Fibroblast of skin of back (primary cell): ENCODE data around the gene STAM. TPM values are rescaled to one million over a fixed set of nuclear protein-coding genes. Genes with fewer than 3 reads are reported as not detected.
"Not testable (repeated sequence)": the region's sequence is repeated elsewhere in the genome, so short reads cannot be mapped to it uniquely, and the experiment has no call there.

Experiments
- DNase-seq: peaks from one replicate; pipeline ENCODE4 v3.0.0-alpha.2; 2013
- polyA plus RNA-seq, 2 experiments: library from polyadenylated mRNA; unstranded; fragments of 120-200 nt; gene quantifications; one replicate each; pipeline ENCODE4 v1.2.1, GENCODE V29; 2013; ENCODE audit not compliant: insufficient read length in 2 of 2

STAM gene
- 21.5 TPM for polyA plus RNA-seq (2013, experiment 1 of 2; ENCODE audit: insufficient read length)
- 18.5 TPM for polyA plus RNA-seq (2013, experiment 2 of 2; ENCODE audit: insufficient read length)

- peak; percentile 92 for DNase-seq
These were observed at the start of gene STAM for GRCh38 chr10:17643755-17644484. Gene STAM, plus strand, starts transcription at chr10:17644151. Its CDS starts 189 bp downstream, at chr10:17644340.

- no peak for DNase-seq
These were observed 46.6 kb upstream of the STAM start for GRCh38 chr10:17597386-17597785.

- DNase-seq, result peak; percentile 50
These were observed 44.9 kb upstream of the STAM start for GRCh38 chr10:17599089-17599488.

- DNase-seq, result no peak
These were observed 38.0 kb upstream of the STAM start for GRCh38 chr10:17605936-17606335.

- no peak for DNase-seq
These were observed 37.4 kb upstream of the STAM start for GRCh38 chr10:17606547-17607040.

GRCh38 chr10:17607060-17607459 lies 36.9 kb upstream of the STAM start:
- DNase-seq, result no peak

- peak; percentile 58 for DNase-seq
These were observed 36.2 kb upstream of the STAM start for GRCh38 chr10:17607603-17608332.

- no peak for DNase-seq
These were observed 34.4 kb upstream of the STAM start for GRCh38 chr10:17609523-17610079.

- peak; percentile 82 for DNase-seq
These were observed 27.4 kb upstream of the STAM start for GRCh38 chr10:17616403-17617030.

- DNase-seq, result peak; percentile 80
These were observed 26.7 kb upstream of the STAM start, which contains the start of gene HACD1 for GRCh38 chr10:17617031-17617911. Gene HACD1, minus strand, starts transcription at chr10:17617374. Its CDS starts 35 bp downstream, at chr10:17617339.

- peak; percentile 11 for DNase-seq
These were observed 21.9 kb upstream of the STAM start for GRCh38 chr10:17622061-17622460.

GRCh38 chr10:17624996-17625395 lies 19.0 kb upstream of the STAM start:
- no peak for DNase-seq

GRCh38 chr10:17626656-17627055 lies 17.3 kb upstream of the STAM start:
- DNase-seq, result no peak

GRCh38 chr10:17632590-17632989 lies 11.4 kb upstream of the STAM start:
- DNase-seq, result not testable (repeated sequence)

GRCh38 chr10:17633353-17633752 lies 10.6 kb upstream of the STAM start:
- DNase-seq, result no peak

- DNase-seq, result no peak
These were observed 6.1 kb upstream of the STAM start for GRCh38 chr10:17637869-17638268.

- DNase-seq, result no peak
These were observed 3.6 kb upstream of the STAM start for GRCh38 chr10:17640331-17640816.

GRCh38 chr10:17643339-17643754 lies 604 bp upstream of the STAM start:
- peak; percentile 88 for DNase-seq

GRCh38 chr10:17644485-17644943 lies 563 bp downstream of the STAM start:
- DNase-seq, result no peak

GRCh38 chr10:17645621-17646345 lies 1.8 kb downstream of the STAM start:
- DNase-seq, result no peak

- DNase-seq, result no peak
These were observed 3.4 kb downstream of the STAM start for GRCh38 chr10:17647326-17647725.
